HuH-7.5 (cell line): ENCODE results near the gene NOP14.
"Not testable (repeated sequence)": the region's sequence is repeated elsewhere in the genome, so short reads cannot be mapped to it uniquely, and the experiment has no call there.

Source experiments
- DNase-seq: peaks from one replicate; pipeline ENCODE4 v3.0.0; 2011; ENCODE audit warnings: low spot score

The NOP14 gene

DNA sequence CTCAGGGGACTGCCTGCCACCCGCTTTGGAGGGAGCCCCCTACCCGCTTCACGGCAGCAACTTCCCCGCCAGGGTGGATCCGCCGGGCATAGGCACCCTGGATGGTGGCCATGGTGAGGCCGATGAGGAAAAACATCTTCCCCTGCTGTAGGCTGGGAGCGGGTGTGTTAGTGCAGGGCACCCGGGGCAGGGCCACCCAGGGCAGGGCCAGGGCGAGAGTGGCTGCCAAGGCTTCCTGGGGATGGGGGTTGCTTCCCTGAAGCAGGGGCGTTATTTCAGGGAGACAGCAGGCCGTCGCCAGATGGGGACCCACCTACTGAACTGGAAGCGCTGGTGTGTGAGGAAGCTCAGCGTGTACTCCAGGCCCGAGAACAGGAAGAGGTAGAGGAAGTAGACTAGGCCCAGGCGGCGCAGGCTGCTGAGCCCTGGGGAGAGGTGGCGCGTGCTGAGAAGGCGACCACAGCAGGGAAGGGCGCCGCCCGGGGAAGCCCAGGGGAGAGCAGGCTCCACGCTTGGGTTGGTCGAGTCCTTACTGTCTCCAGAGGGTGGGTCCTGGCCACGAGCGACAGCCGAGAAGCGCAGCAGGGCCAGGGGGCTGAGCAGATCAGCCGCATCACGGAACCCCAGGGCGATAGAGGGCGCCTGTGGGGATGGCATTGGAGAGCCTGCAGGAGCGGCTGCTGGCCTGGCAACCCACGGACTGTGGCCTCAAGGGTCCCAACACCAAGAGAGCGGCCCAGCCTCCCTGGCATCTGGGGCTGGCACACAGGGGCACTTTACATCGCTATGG, 31.5 kb downstream of the NOP14 start:
- DNase-seq = no peak

DNA sequence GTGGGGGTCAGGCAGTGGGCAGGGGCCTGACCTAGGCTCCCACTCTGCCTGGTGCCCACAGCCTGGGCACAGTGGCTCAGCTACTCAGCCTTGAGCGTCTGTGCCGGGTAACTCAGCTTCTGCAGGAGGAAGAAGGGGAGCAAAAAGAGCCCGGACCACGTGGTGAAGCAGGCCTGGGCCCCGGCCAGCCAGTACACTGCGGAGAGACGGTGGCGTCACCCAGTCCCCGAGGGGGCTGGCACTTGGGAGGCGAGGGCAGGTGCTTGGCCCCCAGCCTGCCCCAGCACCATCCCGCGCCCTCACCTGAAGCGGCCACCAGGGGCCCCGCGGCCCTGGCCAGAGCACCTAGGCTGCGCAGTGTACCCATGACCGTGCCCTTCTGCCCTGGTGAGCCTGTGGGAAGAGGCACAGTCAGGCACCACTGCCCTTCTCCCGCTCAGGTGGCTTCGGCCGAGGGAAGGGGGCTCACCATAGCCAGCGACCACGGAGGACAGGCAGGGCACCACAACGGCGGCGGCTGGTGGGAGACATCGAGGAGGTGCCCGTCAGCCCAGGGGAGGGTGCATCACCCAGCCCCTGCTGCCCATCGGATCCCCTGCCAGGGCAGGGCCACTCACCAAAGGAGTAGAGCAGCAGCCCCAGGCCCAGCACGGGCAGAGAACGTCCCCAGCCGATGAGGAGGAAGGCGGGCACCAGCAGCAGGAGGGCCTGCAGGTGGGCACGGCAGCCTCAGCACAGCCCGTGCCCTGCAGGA, 32.3 kb downstream of the NOP14 start:
- no peak for DNase-seq

DNA sequence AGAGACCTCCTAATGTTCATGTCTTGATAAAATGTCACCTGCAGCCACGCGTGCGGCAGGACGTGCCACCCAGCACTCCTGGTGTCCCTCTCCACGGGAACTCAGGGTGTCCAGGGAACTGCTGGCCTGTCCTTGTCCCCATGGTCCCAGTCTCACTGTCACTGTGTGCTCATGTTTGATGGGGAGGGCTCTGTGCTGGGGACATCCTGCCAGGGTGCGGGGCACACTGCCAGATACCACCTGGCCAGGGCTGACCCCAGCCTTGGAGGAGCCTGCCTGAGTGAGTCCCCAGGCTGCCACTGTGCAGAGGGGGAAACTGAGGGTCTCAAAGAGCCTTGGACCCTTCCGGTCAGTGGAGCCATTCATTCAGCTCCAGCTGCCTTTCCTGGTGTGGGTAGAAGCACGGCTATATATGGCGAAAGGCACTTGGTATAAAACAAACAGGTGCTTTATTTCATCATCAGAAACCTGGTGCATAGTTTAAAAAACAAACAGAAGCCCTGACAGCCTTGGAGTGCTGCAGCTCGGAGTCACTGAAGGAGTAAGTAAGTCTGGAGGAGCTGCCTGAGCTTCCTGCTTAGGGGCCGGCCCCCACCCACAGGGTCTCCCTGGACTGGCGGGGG, 33.0 kb downstream of the NOP14 start:
- DNase-seq = no peak

DNA sequence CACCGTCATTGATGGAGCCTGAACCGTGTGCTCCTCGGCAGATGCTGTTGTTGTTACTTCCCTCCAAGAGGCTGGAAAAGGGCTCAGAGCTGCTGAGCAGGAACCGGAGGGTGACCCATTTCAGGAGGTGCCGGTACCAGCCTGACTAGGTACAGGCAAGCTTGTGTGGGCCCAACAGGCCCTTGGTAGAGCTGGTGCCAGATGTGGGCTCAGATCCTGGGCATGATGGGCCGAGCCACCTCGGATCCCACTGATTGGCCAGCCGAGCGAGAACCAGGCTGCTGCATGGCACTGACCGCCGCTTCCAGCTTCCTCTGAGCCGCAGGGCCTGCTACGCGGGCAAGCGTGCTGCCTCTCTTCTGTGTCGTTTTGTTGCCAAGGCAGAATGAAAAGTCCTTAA, 33.7 kb downstream of the NOP14 start:
- DNase-seq = no peak

DNA sequence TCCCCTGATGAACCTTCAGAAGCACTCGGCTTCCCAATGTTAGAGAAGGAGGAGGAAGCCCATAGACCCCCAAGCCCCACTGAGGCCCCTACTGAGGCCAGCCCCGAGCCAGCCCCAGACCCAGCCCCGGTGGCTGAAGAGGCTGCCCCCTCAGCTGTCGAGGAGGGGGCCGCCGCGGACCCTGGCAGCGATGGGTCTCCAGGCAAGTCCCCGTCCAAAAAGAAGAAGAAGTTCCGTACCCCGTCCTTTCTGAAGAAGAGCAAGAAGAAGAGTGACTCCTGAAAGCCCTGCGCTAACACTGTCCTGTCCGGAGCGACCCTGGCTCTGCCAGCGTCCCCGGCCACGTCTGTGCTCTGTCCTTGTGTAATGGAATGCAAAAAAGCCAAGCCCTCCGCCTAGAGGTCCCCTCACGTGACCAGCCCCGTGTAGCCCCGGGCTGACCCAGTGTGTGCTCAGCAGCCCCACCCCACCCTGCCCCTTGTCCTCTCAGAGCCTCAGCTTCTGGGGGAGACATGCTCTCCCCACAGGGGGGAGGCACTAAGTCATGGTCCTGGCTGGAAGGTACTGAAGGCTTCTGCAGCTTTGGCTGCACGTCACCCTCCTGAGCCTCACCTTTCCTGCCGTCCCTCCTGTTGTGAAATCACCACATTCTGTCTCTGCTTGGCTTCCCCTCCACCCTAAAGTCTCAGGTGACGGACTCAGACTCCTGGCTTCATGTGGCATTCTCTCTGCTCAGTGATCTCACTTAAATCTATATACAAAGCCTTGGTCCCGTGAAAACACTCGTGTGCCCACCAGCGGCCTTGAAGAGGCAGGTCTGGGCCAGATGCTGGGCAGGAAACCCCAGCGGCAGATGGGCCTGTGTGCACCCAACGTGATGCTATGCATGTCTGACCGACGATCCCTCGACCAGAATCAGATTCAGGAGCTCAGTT, 34.7 kb downstream of the NOP14 start:
- DNase-seq = no peak

DNA sequence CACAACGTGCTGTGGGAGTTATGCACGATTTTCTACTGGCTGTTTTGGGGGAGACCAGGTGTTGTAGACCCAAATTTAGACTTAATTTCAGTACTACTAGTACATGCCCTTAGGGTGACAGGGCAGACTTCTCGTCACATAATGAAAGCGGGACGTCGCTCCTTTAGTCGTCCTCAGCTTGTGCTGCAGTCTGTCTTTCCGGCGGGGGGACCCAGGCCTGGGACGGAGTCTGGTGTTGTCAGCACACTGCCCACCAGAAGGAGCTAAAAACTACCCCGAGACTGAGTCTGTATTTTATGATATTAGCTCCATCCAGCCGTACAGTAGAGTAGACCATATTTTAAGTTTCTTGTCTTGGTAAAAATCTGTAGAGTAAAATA, 35.5 kb downstream of the NOP14 start:
- DNase-seq = no peak

DNA sequence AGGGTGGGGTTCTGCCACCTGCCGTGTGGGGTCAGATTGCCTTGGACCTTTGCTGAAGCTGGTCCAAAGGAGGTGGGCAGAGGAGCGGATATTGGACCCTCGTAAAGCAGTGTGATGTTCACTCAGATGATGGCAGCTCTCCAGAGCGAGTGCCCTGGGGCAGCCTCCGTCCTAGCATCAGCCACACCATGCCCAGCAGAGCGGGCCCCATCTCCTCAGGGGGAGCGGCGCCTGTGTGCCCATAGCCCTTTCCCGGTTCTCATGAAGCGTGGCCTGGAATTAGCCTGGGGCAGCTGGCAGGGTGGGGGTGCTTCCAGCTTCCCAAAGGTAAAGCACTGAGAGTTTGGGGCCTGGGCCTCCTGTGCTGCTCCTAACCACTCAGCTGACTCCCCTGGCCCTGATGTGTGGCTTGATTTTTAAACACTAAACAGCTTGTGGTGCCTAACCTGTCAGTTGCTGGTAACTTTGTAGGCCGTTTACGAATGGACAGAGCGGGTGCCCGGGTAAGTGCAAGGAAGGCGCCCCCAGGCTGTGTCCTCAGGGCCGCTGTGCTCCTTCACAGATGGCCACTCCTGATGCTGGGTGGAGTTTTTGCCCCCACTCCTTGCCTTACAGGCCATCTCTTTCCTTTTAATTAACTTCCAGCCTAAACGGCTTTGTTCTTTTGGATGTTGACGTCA, 36.0 kb downstream of the NOP14 start:
- no peak for DNase-seq

DNA sequence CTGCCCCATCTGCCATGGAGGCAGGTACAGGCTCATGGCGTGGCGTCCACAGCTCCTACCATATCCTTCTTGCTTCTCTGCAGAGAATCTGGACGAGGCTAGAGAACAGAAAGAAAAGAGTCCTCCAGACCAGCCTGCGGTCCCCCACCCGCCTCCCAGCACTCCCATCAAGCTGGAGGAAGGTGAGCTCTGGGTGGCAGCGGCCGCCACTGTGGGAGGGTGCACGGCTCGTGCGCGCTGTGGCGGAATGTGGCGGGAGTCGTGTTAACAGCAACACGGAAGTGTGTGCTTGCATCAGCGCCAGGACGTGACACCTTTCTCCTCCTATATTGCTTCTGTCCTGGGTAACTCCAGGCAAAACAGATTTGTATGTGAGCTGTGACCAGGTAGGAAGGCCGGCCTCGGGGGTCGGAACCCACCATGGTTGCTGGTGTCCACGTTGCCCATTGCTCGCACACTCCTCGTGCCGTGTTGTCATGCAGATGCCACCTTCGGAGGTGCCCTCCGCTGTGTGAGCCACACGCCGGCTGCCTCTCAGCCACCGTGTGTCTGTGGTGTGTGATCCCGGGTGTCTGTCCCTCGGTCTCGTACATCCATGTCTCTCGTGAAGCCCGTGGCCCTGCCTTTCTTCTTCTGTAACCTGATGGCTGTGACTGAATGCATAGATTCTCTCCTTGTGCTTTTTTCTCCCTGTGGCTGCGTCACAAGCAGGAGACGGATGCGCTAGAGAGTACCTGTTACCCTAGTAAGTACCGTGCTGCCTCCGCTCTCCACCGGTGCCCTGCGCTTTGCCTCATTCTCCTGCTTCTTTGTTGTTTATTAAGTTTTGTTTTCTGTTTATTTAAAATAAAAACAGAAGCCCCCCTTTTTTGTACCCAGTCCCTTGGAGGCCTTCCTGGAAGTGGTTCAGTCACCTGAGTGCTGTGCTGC, 37.0 kb downstream of the NOP14 start:
- DNase-seq = no peak

DNA sequence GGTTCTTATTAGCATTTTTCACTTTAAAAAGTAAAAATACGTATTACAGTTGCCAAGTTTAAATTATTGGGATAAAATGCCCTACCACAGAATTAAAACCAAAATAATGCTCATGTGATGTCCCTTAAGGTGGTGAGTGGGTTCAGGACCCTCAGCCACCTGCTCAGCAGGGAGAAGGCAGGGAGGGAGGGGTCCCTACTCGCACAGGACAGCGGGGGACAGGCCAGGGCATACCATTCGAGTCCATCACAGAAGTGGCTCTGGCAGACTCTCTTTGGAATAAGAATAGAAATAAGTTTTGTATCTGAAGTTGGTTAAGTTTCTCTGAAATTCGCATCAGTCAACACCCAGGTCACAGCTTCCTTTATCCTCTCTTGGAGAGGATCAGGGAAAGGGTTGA, 37.7 kb downstream of the NOP14 start:
- DNase-seq = no peak

DNA sequence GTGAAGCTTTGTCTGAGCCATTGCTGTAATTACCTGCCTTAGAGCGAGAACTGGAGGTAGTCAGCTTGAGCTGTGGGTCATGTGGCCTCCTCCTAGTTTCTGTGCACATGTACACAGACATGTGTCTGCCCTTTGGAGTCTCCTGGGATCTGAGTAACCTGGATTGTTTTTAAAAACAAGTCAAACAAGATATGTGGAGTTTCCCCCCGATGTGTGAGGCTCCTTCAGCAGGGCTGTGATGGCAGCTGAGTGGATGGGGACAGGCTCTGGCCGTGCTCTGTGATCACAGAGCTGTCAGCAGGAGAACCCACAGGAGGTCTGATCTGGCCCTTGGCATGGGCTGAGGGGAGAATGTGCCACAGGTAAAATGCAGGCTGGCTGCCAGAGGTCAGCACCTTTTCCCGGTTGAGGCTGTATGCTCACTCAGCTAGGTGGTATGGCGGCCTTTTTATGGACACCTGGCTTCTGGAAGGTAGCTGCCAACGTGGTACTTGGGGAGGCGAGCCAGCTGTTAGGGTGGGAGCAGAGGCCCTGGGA, 38.4 kb downstream of the NOP14 start:
- no peak for DNase-seq

DNA sequence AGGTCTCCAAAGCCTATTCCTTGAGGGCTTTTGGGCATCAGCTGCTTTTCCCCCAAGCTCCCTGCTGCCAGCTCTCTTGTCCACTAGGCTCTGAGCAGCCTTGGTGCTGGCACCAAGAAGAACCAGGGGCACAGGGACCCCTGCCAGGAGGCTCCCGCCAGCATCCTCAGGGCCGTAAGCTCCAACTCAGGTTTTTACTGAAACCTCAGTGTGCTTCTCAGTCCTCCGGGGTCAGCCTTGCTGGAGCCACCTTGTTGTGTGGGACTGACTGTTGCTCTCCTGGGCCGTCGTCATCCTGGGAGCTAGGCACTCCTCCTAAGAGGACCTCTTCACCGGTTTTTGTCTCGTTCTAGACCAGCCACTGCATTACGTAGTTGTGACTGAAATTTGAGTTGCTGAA, 38.9 kb downstream of the NOP14 start:
- DNase-seq = no peak

DNA sequence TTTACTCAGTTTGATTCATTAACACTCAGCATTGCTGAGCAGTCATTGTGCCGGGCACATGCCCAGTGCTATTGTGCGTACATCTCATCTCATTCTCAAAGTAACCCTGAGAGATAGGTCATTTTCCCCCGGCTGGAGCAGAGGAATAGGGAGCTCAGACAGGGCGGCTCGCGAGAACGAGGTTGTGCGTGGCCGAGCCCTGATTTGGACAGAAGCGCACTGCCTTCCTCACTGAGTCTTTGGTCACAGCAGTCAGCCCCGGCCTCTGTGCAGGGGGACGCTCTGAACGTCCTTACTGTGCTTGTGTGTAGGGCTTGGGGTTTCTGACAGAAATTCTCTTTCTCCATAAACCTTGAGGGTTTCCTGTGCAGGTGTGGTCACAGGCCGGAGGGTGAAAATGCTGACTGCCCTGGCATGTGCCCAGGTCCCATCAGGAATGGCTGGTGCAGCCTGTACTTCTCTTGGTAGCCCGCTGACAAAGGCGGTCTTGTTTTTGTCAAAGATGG, 39.5 kb downstream of the NOP14 start:
- no peak for DNase-seq

DNA sequence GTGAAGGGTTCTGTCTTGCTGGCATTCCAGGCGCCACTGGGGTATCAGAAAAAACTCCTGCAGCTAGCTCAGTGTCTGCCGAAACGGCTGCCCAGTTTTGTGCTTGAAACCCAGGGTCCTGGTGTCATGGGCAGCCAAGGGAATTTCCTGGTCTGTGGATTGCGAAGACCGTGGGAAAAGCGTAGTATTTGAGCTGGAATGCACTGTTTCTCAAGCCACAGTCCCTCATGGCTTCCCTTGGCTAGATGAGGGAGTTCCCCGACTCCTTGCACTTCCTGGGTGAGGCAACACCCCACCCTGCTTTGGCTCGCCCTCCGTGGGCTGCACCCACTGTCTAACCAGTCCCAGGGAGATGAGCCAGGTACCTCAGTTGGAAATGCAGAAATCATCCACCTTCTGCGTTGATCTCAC, 40.1 kb downstream of the NOP14 start:
- no peak for DNase-seq

DNA sequence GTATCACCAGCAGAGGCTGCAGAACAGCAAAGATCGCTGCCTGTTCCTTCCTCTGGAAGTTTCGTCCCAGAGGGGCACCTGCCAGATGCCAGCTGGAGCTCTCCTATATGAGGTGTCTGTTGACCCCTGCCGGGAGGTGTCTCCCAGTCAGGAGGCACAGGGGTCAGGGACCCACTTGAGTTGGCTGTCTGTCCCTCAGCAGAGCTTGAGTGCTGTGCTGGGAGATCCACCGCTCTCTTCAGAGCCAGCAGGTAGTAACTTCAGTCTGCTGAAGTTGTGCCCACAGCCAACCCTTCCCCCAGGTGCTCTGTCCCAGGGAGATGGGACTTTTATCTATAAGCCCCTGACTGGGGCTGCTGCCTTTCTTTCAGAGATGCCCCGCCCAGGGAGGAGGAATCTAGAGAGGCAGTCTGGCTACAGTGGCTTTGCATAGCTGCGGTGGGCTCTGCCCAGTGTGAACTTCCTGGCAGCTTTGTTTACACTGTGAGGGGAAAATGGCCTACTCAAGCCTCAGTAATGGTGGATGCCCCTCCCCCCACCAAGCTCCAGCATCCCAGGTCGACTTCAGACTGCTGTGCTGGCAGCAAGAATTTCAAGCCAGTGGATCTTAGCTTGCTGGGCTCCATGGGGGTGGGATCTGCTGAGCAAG, 40.6 kb downstream of the NOP14 start:
- DNase-seq = not testable (repeated sequence)

DNA sequence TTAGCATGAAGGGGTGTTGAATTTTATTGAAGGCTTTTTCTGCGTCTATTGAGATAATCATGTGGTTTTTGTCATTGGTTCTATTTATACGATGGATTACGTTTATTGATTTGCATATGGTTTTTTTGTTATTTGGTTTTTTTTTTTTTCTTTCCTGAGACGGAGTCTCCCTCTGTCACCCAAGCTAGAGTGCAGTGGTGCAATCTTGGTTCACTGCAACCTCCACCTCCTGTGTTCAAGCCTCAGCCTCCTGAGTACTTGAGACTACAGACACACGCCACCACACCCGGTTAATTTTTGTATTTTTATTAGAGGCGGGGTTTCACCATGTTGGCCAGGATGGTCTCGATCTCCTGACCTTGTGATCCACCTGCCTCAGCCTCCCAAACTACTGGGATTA, 44.5 kb downstream of the NOP14 start:
- not testable (repeated sequence) for DNase-seq

DNA sequence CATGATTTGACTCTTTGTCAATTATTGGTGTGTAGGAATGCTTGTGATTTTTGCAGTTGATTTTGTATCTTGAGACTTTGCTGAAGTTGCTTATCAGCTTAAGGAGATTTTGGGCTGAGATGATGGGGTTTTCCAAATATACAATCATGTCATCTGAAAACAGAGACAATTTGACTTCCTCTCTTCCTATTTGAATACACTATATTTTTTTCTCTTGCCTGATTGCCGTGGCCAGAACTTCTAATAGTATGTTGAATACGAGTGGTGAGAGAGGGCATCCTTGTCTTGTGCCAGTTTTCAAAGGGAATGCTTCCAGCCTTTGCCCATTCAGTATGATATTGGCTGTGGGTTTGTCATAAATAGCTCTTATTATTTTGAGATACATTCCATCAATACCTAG, 44.9 kb downstream of the NOP14 start:
- not testable (repeated sequence) for DNase-seq

DNA sequence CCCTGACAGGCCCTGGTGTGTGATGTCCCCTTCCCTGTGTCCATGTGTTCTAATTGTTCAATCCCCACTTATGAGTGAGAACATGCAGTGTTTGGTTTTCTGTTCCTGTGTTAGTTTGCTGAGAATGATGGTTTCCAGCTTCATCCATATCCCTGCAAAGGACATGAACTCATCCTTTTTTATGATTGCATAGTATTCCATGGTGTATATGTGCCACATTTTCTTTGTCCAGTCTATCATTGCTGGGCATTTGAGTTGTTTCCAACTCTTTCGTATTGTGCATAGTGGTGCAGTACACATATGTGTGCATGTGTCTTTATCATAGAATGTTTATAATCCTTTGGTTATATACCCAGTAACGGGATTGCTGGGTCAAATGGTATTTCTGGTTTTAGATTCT, 46.5 kb downstream of the NOP14 start:
- DNase-seq = not testable (repeated sequence)

DNA sequence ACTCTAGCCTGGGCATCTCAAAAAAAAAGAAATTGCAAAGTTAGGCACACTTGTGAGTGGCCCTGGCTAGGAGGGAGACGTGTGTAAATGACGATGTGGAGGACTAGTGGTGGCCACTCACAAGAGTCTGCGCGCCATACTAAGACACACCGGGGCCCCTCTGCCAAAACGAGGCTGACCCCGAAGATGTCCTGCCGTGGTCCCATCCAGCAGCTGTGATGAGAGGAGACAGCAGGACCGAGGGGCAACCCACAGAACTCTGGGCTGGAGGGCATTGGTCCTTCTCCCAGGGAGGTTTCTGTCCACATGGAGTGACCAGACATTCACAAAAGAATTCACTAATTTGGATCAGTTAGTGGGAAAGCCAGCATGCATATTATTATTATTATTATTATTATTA, 47.4 kb downstream of the NOP14 start:
- DNase-seq = no peak
